T-helper 2 cell treated with Interferon-gamma antibody and Interleukin-4, amounts not matched to agents 5 μg/mL and 100 μg/mL, for 36 hours (primary cell): ENCODE results near the gene SMAD6.

ENCODE experiments used
- DNase-seq: peaks from one replicate; pipeline ENCODE4 v3.0.0; 2021; ENCODE audit warnings: low spot score
- H3K27ac Mint-ChIP-seq: one replicate; pipeline ENCODE4 v1.8.0; 2021; ENCODE audit warnings: mild to moderate bottlenecking, mixed read lengths
- H3K27me3 Mint-ChIP-seq: one replicate; pipeline ENCODE4 v1.8.0; 2021; ENCODE audit warnings: low read depth, mixed read lengths
- H3K36me3 Mint-ChIP-seq: one replicate; pipeline ENCODE4 v1.8.0; 2021; ENCODE audit warnings: low read depth, mixed read lengths
- H3K4me1 Mint-ChIP-seq: one replicate; pipeline ENCODE4 v1.8.0; 2021; ENCODE audit warnings: low read depth, mixed read lengths
- H3K4me3 Mint-ChIP-seq: one replicate; pipeline ENCODE4 v1.8.0; 2022; ENCODE audit warnings: mild to moderate bottlenecking, moderate library complexity, mixed read lengths
- H3K9me3 Mint-ChIP-seq: one replicate; pipeline ENCODE4 v1.8.0; 2021; ENCODE audit warnings: mixed read lengths

Gene SMAD6

GRCh38 chr15:66802025-66803001 lies 100.3 kb downstream of the SMAD6 start:
- H3K4me3 Mint-ChIP-seq, result no peak overlapping the region
- H3K27me3 Mint-ChIP-seq, result peaks cover 6% of the 10 kb centered on the region
- no peak overlapping the region for H3K27ac Mint-ChIP-seq
- no peak for DNase-seq
- H3K36me3 Mint-ChIP-seq, result no peaks in the 10 kb centered on the region
- H3K4me1 Mint-ChIP-seq, result no peaks in the 10 kb centered on the region
- H3K9me3 Mint-ChIP-seq, result no peaks in the 10 kb centered on the region

GRCh38 chr15:66803182-66803729 lies 101.2 kb downstream of the SMAD6 start:
- H3K27ac Mint-ChIP-seq, result no peak overlapping the region
- no peak overlapping the region for H3K4me3 Mint-ChIP-seq
- H3K9me3 Mint-ChIP-seq, result no peaks in the 10 kb centered on the region
- DNase-seq, result no peak
- H3K4me1 Mint-ChIP-seq, result no peaks in the 10 kb centered on the region
- H3K36me3 Mint-ChIP-seq, result no peaks in the 10 kb centered on the region
- H3K27me3 Mint-ChIP-seq, result peaks cover 7% of the 10 kb centered on the region

GRCh38 chr15:66803749-66804148 lies 101.7 kb downstream of the SMAD6 start:
- H3K4me1 Mint-ChIP-seq, result no peaks in the 10 kb centered on the region
- peaks cover 4% of the 10 kb centered on the region for H3K27me3 Mint-ChIP-seq
- DNase-seq, result no peak
- H3K27ac Mint-ChIP-seq, result no peak overlapping the region
- H3K9me3 Mint-ChIP-seq, result no peaks in the 10 kb centered on the region
- no peak overlapping the region for H3K4me3 Mint-ChIP-seq
- H3K36me3 Mint-ChIP-seq, result no peaks in the 10 kb centered on the region

DNA sequence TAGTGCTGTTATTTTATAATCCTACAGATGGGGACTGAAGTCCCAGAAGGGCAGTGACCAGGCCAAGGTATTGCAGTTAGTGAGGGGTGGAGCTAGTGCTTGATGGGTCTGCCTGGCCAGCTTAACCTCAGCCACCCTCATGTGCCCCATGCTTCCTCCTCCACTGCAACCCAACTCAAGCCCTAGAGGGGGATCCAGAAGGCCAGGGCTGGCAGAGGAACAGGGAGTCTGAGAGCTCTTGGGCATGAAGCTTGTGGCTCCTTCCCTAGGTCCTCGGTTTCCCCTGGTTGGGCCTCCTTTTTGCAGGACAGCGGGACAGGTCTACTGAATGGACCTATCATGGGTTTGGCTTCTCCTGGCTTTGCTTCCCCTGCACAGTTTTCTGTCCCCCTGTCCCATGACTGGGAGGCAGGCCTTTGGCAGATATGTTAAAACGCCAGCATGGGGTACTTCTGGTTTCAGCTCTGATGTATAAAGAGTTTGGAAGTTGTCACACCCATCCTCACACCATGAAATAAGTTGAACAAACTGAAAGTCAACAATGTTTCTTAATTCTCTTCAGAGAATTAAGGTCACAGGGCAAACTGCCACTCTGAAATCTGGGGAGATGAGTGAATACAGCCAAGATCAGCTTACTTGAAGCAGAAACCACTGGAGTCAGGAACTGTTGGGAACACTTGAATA lies 103.3 kb downstream of the SMAD6 start:
- Mint-ChIP-seq H3K27me3 (peaks cover 3% of the 10 kb centered on the region), H3K4me3 (no peak overlapping the region), H3K4me1 (no peaks in the 10 kb centered on the region), H3K36me3 (no peaks in the 10 kb centered on the region), H3K27ac (no peak overlapping the region), H3K9me3 (no peaks in the 10 kb centered on the region)
- no peak for DNase-seq

DNA sequence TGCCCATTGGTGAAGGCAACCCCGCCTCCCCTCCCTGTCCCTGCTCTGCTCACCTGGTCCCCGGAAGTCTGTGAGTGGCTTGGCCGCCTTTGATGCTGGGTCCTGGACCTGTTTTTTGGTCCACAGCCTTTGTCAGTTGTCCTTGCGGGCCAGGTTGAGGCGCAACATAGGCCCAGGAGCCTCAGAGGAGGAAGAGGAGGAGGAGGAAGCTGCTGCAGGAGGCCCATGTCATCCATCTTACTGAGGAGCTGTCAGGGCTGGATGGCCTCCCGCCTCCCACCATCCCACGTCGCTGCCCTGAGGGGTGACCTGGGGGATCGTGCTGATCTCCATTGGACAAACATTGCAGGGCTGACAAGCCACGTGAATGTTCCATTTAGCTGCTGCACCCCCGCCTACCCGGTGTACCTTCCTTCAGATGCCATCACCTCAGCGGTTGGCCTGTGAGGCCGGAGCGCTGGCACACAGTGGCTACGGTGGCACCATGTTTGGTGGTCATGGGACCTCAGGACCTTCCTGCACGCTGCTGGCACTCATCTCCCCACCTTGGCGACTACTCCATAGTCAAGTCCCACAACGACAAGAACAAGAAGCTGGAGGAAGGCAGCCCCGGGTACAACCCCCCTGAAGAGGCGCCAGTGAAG lies 106.3 kb downstream of the SMAD6 start:
- no peaks in the 10 kb centered on the region for H3K4me1 Mint-ChIP-seq
- no peak overlapping the region for H3K27ac Mint-ChIP-seq
- no peaks in the 10 kb centered on the region for H3K9me3 Mint-ChIP-seq
- no peaks in the 10 kb centered on the region for H3K36me3 Mint-ChIP-seq
- H3K4me3 Mint-ChIP-seq, result no peak overlapping the region
- H3K27me3 Mint-ChIP-seq, result peaks cover 10% of the 10 kb centered on the region
- no peak for DNase-seq

- H3K36me3 Mint-ChIP-seq, result no peaks in the 10 kb centered on the region
Measured at GRCh38 chr15:66809664-66810063, 107.6 kb downstream of the SMAD6 start.

DNA sequence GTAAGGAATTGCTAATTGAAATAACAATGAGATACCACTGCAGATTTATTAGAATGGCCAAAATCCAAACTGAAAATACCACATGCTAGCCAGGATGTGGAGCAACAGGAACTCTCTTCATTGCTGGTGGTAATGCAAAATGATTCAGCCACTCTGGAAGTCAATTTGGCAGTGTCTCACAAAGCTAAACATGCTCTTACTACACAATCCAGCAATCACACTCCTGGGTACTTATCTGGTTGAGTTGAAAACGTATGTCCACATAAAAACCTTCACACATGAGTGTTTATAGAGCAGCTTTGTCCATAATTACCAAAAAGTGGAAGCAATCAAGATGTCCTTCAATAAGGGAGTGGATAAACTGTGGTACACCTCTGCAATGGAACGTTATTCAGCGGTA lies 113.3 kb downstream of the SMAD6 start:
- H3K9me3 Mint-ChIP-seq, result no peaks in the 10 kb centered on the region
- H3K27me3 Mint-ChIP-seq, result peaks cover 15% of the 10 kb centered on the region
- H3K4me1 Mint-ChIP-seq, result no peaks in the 10 kb centered on the region
- no peak overlapping the region for H3K4me3 Mint-ChIP-seq
- DNase-seq, result no peak
- no peaks in the 10 kb centered on the region for H3K36me3 Mint-ChIP-seq
- no peak overlapping the region for H3K27ac Mint-ChIP-seq

More at GRCh38 chr15:66809664-66810063, 107.6 kb downstream of the SMAD6 start:
- no peaks in the 10 kb centered on the region for H3K4me1 Mint-ChIP-seq
- H3K4me3 Mint-ChIP-seq, result no peak overlapping the region
- peaks cover 14% of the 10 kb centered on the region for H3K27me3 Mint-ChIP-seq
- H3K9me3 Mint-ChIP-seq, result no peaks in the 10 kb centered on the region
- no peak for DNase-seq
- no peak overlapping the region for H3K27ac Mint-ChIP-seq

DNA sequence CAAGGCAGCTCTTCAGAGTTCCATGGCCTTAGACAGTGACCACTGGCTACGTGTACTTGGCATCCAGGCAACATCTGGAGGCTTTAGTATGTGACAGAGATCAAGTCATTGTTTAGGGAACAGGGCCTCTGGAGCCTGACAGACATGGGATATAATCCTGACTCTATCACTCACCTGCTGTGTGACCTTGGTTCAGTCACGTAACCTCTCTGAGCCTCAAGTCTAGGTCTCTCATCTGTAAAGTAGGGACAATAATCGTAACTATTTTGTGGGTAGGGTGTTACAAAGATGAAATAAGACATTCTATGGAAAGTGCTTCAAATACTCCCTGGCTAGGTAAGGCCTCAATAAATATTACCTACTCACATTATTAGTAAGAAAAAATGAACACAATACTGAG lies 114.2 kb downstream of the SMAD6 start:
- H3K4me1 Mint-ChIP-seq, result no peaks in the 10 kb centered on the region
- H3K4me3 Mint-ChIP-seq, result no peak overlapping the region
- H3K27ac Mint-ChIP-seq, result no peak overlapping the region
- peaks cover 15% of the 10 kb centered on the region for H3K27me3 Mint-ChIP-seq
- H3K9me3 Mint-ChIP-seq, result no peaks in the 10 kb centered on the region
- no peaks in the 10 kb centered on the region for H3K36me3 Mint-ChIP-seq
- DNase-seq, result no peak

GRCh38 chr15:66819084-66819483 lies 117.0 kb downstream of the SMAD6 start:
- Mint-ChIP-seq H3K4me1 (no peaks in the 10 kb centered on the region), H3K4me3 (no peak overlapping the region), H3K27ac (no peak overlapping the region), H3K9me3 (no peaks in the 10 kb centered on the region), H3K27me3 (peaks cover 7% of the 10 kb centered on the region), H3K36me3 (no peaks in the 10 kb centered on the region)
- no peak for DNase-seq

- no peaks in the 10 kb centered on the region for H3K4me1 Mint-ChIP-seq
- no peak for DNase-seq
- H3K4me3 Mint-ChIP-seq, result no peak overlapping the region
- no peak overlapping the region for H3K27ac Mint-ChIP-seq
- H3K9me3 Mint-ChIP-seq, result no peaks in the 10 kb centered on the region
- H3K36me3 Mint-ChIP-seq, result no peaks in the 10 kb centered on the region
- H3K27me3 Mint-ChIP-seq, result no peaks in the 10 kb centered on the region
Measured at GRCh38 chr15:66820481-66821176, 118.6 kb downstream of the SMAD6 start.

- Mint-ChIP-seq H3K36me3 (no peaks in the 10 kb centered on the region), H3K9me3 (no peaks in the 10 kb centered on the region), H3K4me3 (no peak overlapping the region), H3K27me3 (no peaks in the 10 kb centered on the region), H3K4me1 (no peaks in the 10 kb centered on the region), H3K27ac (no peak overlapping the region)
- no peak for DNase-seq
Measured at GRCh38 chr15:66821307-66821706, 119.3 kb downstream of the SMAD6 start.

- Mint-ChIP-seq H3K9me3 (no peaks in the 10 kb centered on the region), H3K36me3 (no peaks in the 10 kb centered on the region), H3K27me3 (no peaks in the 10 kb centered on the region), H3K4me1 (no peaks in the 10 kb centered on the region), H3K4me3 (no peak overlapping the region), H3K27ac (no peak overlapping the region)
- DNase-seq, result no peak
Measured at GRCh38 chr15:66822114-66822513, 120.1 kb downstream of the SMAD6 start.

DNA sequence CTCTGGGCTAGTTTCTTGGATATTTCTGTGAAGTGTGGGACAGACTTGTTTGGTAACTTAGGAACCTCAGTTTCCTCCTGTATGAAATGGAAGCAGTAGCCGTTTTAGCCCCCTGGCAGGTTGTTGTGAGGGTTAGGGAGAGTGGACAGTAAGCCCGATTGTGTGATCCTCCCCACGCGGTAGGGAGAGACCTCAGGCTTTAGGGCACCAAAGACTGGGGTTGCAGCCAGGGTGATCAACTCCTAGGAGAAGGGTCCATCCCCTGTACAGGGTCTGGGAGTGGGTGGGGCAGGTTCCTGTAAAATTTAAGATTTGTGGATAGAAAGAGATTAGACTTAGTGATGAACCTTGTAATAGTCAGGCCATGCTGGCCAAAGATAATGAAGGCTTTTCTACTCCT lies 120.5 kb downstream of the SMAD6 start:
- Mint-ChIP-seq H3K36me3 (no peaks in the 10 kb centered on the region), H3K27ac (no peak overlapping the region), H3K4me1 (no peaks in the 10 kb centered on the region), H3K4me3 (no peak overlapping the region), H3K27me3 (no peaks in the 10 kb centered on the region), H3K9me3 (no peaks in the 10 kb centered on the region)
- DNase-seq, result no peak
